SKM-1 treated with dmso at 0.1 percent for 144 hours (cell line): ENCODE results near the gene GRAMD1B.

Experiments
- DNase-seq: peaks from one replicate; lab custom pipeline; 2025; ENCODE audit not compliant: unreplicated experiment; lab: John Stamatoyannopoulos, UW

The GRAMD1B gene

DNA sequence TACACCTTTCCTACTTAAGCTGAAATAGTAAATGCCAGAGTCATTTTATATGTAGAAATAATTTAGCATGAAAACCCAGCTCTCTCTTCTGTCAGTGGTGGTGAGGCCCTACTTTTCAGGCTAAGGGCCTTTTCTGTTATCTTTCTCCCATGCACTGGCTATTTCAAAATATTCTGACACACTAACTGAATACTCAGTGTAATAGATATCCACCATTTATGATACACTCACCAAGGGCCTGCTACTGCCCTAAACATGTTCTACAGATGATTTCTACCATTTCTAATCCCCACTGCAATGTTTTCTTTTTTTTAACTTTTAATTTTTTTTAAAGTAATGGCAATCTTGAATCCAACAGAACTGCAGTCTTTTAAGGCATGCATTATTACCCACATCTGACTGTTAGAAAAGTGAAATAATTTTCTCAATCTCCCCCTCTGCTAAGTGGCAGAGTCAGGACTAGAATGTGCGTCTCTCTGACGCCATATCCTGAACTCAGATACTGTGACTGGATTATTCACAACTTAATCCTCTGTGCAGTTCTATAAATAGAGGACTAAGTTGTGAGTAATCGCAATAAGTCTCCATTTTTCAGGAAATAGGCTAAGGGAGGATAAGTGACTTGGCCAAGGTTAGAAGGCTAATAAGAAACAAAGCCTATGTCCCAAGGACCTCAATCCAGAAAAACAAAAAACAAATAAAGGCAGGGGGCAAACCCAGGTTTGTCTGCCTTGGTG, 44.0 kb downstream of the GRAMD1B start:
- DNase-seq: no peak

DNA sequence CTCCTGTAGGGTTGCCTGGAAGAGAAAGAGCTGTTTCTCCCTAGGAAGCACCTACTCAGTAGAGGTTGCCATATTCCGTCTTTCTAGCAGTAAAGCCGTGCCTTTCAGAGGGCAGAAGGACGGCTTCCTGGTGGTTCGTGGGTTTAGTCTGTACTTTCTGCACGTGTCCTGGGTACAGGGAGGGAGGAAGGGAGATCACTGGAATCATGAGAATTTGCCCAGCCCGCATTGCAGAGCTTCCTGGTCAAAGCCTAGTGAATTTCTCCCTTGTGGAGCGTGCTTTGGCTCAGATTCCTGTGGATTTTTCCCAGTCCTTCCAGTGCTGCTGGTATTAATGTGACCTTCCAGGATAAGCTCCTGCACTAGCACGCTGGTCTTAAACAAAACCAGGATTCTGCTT, 44.9 kb downstream of the GRAMD1B start:
- DNase-seq: no peak

DNA sequence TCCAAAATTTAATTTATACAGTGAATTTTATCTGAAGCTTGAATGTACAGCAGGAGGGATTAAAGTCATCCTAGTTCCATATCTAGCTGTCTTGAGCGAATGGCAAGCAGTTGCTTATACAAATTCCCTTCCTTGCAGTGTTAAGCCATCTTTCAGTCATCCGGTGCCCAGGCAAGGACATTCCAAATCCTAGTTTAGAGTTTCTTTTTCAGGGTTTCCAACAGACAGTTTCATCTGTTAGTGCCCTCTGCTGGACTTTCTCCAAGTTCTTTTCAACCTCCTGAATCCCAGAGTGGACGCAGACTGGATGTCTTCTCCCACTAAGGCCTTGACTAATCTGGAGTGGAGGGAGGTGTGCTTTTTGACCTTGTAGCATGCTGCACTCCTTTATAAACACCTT, 45.4 kb downstream of the GRAMD1B start:
- DNase-seq: no peak

DNA sequence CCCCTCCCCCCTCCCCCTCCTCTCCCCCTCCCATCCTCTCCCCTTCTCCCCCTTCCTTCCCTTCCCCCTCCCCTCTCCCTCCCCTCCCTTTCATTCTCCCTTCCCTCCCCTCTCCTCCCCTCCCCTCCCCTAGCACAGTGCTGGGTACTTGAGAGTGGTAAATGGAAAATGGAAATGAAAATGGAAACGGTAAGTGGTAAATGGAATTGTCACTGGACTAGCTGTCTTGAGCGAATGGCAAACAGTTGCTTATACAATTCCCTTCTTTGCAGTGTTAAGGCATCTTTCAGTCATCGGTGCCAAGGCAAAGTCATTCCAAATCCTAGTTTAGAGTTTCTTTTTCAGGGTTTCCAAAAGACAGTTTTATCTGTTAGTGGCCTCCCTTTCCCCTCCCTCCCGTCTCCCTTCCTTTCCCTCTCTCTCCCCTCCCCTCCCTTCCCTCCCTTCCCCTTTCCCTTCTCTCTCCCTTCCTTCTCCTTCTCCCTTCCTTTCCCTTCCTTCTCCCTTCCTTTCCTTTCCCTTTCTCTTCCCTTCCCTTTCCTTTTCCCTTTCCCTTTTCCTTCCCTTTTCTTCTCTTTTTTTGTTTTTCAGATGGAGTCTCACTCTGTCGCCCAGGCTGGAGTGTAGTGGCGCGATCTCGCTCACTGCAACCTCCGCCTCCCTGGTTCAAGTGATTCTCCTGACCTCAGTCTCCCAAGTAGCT, 47.3 kb downstream of the GRAMD1B start:
- no peak for DNase-seq

DNA sequence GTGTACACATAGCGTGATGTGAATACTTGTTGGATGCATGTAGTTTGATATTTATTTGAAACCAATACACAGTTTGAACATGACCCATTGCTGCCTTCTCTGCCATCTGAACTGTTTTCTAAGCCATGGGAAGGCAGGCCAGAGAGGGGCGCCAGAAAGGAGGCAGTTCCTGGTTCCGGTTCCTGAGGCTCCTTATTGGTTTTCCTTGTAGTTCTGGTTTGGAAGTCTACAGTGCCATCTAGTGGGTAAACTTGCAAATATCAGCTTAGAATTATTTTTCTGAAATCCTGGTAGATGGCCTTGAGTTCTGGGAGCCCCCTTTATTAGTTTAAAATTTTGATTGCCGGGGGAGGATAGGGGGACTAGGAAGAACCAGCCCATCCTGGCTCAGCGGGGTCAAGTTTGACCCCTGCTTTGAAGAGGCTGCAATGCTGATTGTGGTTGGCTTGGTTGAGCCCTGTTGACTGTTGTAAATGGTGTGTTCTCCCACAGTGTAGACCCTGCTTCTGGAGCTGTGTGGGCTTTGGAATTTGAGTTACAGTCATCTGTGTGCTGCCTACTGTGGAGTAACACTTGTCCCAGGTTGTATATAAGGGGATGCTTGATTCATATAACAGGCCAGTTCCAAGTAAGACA, 48.4 kb downstream of the GRAMD1B start:
- DNase-seq: peak; percentile 82

DNA sequence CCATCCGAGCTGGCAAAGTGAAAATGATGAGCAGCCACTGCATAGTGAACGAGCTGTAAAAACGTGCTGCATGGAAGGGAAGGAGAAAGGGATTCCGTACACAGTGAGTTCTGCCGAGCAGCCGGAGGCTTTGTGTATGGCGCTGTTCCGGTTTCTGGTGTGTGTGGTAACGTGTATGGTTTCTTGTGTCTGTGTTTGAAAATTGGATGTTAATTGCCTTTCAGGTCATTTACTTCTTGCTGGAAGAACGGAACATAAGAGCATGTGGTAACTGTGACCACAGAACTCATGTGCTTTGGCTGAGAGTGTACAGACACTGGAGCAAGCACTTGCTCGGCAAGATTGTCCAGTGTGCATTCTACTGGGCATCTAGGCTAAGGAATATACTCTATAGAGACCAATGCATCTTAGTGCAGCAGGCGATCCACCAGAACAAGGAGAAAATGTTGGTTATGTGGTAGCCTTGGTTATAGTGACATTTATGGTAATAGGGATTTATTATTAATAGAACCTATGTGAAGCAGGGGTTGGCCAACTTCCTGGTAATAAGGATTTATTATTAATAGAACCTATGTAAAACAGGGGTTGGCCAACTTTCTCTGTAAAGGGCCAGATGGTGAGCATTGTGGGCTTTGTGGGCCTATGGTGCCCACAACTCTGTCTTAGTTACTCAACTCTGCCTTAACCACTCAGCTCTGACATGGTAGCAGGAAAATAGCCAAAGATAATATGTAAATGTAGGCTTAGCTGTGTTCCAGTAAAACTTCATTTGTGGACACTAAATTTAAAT, 49.2 kb downstream of the GRAMD1B start:
- peak; percentile 91 for DNase-seq

DNA sequence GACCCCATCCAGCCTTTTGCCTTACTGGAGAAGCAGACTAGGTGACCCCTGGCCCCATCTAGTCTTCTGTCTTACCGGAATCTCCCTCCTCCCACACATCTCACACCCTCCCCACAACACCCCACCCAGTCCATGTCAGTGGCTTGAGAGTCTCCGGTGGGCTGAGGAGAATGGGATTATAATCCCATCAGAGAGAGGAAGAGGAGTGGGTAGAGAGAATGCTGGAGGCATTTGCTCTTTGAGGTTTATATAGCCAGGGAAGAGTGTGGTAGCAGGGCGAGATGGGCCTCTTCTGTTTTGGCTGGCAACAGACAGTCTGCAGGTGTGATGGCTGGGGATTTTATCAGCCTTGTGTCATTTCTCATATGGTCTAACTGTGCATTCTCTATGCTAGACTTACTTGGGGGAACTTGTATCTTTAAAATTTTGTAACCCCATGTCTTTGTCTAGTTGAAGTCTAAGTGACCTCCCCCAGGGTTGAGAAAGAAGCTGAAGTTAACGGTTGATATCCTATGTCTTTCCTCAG, 50.3 kb downstream of the GRAMD1B start:
- DNase-seq: no peak

DNA sequence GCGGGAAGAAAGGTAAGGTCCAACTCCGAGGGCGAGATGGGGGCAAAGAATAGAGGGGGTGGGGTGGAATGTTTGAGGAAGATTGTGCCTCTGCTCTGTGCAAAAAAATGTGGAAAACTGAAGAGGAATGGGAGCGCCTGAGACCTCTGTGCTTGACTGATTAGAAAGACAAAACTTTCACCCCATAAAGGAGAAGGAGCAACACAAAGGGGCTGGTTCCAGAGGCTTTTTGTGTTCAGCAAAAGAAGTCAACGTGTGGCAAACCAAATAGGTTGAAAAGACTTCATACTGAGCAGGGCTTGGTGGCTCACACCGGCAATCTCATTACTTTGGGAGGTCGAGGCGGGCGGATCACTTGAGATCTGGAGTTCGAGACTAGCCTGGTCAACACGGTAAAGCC, 50.8 kb downstream of the GRAMD1B start:
- DNase-seq: no peak

DNA sequence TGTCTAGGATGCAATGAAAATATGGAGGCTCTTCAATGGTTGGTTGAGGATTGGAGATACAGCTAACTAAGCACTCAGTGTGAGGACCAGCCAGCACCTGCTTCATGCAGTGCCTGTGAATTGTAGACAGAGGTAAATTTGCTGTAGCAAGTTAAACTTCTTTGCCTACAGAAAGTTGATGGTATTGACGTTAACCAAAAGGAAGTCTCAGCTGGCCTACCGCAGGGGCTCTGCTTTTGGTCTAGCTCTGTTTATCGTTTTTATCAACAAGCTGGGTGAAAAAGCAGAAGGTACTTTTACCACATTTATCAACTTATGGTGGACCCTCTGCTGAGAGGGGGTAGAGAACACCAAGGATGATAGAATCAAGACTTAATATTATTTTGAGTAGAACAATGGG, 51.6 kb downstream of the GRAMD1B start:
- DNase-seq: no peak

DNA sequence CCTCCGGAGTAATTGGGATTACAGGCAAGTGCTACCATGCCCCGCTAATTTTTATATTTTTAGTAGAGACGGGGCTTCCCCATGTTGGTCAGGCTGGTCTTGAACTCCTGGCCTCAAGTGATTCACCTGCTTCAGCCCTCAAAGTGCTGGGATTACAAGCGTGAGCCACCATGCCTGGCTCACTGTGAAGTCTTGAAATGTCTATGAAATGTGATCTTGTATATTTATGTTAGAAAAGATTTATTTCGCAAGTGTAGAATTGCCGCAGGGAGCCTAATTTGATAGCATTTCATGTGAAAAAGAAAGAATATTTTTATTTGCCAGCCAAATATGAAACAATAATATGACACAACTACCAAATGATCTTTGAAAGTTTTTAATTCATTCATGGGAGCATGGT, 52.1 kb downstream of the GRAMD1B start:
- DNase-seq: no peak

DNA sequence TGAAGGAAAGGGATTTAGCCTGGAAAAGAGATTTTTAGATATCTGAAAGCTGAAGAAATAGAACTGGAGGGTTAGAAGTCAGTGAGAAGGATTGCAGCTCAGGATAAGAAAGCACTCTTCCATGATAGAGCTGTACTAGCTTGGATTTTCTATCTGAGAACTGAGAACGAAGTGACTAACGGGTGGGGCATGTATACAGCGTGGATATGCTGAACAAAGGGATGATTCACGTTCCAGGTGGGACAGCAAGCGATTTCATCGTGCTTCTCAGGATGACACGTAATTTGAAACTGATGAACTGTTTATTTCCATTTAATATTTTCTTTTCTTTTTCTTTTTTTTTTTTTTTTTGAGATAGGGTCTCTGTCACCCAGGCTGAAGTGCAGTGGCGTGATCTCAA, 53.0 kb downstream of the GRAMD1B start:
- no peak for DNase-seq

DNA sequence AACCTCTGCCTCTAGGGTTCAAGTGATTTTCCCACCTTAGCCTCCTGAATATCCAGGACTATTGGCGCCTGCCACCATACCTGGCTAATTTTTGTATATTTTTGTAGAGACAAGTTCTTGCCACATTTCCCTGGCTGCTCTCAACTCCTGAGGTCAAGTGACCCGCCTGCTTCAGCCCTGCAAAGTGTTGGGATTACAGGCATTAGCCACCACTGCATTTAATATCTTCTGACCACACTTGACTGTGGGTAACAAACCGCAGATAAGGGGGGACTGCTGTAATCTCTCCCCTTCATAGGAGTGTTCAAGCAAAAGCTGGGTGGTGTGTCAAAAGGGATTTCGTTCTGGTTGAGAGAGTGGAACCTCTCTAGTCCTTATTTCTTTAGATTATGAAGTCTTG, 53.4 kb downstream of the GRAMD1B start:
- DNase-seq: no peak

DNA sequence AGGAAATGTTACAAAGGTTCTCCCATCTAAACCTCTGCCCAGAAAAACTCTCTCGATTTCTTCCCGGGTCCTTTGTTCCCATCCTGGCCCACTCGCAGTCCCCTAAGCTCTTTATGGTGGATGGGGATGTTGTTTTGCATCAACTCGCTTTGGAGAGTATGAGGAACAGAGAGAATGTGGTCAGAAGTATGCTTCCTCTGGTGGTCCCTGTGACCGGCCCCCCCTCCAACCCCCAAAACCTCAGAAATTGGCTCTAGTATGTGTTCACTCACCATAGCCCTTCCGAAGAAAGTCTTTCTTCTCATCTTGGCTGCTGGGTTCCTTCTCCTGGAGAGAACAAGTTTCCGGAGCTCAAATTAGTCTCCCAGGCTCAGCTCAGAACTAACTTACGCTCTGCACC, 54.4 kb downstream of the GRAMD1B start:
- DNase-seq: no peak

DNA sequence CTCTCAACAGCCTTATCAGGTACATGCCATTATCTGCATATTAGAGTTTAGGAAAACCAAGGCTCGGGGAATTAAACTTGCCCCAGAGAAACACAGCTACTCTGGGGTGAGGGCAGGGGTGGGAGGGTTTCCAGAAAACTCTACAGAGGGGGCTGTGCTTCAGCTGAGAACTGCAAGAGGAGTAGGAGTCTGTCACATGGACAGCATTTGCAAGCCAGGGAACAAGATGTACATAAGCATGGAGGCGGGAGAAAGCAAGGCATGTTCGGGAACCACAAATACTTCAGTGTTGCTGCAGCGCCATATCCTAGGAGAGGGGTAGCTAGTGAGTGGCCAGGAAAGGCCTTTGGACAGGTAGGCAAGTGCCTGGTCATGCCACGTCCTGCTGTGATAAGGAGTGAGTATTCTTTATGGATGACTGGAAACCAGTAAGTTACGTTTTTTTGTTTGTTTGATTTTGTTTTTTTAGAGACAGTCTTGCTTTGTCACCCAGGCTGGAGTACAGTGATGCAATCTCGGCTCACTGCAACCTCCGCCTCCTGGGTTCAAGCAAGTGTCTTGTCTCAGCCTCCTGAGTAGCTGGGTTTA, 57.2 kb downstream of the GRAMD1B start:
- DNase-seq: no peak

DNA sequence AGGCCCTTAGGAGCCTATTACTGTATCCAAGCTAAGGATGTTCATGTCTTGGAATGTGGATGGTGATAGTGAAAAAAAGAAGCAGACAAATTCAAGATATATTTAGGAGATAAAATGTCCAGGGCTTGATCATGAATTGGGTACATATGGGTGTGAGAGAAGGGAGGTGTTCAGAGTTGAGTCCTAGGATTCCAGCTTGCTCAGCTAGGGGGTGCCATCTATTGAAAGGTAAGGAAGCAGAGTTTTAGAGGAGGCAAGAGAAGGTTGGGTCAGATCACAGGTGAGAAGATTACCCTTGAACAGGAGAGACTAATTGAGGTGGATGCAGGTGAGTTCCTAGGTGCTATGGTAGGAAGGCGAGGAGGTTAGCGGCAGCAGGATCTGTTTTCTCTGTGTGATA, 60.5 kb downstream of the GRAMD1B start:
- no peak for DNase-seq

DNA sequence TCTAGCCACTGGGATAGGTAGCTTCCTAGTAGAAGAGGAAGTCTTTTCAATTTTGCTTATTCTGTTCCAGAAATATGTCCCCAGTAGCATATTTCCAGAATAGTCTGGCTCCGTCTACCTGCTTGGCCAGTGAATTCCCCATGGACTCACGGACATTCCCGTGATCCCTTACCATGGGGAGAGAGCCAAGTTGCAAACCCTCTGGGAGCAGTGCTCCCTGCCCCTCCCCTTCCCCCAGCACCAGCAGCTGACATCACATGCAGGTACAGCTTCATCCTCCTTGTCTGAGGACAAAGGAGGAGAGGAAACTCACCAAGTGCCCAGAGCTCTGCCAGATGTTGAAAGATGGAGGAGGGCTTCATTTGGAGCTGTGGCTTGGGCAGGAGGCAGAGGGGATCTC, 61.2 kb downstream of the GRAMD1B start:
- no peak for DNase-seq

DNA sequence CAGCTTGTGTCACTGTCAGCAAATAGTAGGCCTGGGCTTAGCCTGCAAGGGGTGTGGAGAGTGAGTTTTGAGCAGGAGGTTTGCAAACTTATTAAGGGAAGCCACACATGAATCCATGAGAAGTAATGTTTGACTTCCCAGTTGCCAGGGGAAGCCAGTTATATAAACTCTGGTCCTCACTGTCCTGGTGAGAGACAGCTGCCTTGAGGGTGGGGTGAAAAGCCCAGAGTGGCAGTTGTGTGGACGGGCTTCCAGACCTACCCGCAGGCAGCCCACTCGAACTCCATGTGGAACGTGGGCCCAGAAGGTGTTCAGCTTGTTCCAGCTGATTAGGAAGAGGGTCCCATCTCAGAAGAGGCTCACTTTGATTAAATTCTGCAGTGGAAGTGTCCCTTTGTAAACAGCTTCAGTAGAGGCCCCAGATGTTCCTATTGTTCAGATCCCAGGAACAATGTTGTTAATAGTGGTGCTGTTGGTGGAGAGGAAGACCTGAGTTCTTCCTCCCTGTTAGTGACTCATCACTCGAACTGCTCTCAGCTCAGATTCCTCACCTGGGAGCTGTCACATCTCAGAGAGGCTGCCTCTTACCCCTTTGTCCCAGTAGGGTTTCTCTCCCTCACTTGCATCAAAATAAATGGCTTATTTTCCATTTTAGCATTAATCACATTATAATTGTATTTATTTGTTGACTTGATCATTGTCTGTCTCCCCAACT, 63.4 kb downstream of the GRAMD1B start:
- DNase-seq: no peak

DNA sequence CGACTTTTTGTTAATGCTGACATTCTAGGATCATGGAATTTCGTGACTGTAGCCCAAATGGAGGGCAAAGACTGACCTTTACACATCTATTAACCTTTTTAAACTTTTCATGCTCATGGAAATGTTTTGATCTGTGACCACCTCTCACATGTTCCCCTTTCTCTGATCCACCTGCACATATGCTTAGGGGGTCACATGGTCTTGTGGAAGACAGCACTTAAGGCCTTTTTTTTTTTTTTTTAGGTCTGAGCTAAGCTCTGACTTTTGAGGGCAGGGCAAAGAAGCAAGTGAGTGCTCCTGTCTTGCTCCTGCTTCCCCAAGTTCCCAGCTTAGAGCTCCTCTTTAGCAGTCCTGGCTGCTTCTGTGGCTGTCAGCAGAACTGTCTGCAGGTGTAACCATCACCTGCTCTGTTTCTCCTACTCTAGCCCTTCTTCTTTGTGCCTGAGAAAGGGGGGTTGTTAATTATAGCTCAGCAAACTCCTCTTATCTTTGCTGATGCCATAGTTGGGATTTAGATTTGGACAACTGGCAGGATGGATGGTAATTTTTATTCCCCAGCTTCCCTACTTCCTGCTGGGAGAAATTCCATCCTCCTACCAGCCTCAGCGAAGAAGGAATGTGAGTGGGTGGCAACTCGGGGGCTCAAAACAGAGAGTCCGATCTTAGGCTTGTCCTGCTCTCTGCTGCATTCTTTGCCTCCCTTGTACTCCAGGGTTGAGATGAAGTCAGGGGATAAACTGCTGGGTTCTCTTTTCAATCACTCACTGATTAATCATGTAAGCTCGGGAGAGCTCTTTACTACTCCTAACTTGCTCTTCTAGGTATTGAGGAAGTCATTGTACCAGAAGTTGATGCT, 64.4 kb downstream of the GRAMD1B start:
- DNase-seq: no peak

DNA sequence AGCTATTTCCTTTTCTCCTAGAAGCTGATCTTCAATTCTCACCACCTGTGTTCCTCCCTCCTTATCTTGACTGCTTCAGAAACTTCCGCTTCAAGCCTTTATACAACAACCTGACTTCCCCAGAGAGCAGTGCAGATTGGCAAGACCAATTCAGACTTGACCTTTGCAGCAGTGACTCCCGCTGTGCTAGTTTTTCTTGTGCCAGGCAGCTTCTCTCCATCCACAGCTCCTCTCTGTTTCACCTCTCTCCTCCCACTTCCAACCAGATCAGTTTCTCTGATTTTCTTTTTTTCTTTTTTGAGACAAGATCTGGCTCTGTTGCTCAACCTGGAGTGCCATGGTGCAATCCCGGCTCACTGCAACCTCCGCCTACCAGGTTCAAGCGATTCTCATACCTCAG, 74.3 kb downstream of the GRAMD1B start:
- DNase-seq: peak; percentile 40
